IMR-90 (cell line): Measurements from ENCODE around the gene MRM1. TPM values are rescaled to one million over a fixed set of nuclear protein-coding genes. Genes with fewer than 3 reads are reported as not detected.

Experiments used
- ATAC-seq: fragments of 200-7000 bp; cut with Tn5 transposase; 2 replicates; pipeline ENCODE4 v1.9.1; 2020; ENCODE audit warnings: low read depth, mild to moderate bottlenecking, moderate library complexity
- BruUV-seq: library from RNA; stranded (reverse); fragments of 400-500 nt; replicated peaks from 2 replicates; lab custom pipeline; 2021; lab: Mats Ljungman, UMichigan
- CTCF ChIA-PET: fragments of 300-600 bp; formaldehyde crosslinking; extraction: SDS; loops from one replicate; lab custom pipeline; 2021; ENCODE audit warnings: antibody characterized with exemption; lab: Yijun Ruan, JAX
- POLR2A ChIA-PET: fragments of 300-600 bp; sonication (Branson Sonifier 250); formaldehyde crosslinking; loops from one replicate; lab custom pipeline; 2022; ENCODE audit warnings: antibody characterized with exemption; ENCODE audit not compliant: unreplicated experiment; lab: Charles Lee
- DNase-seq: peaks from one replicate; pipeline ENCODE4 v3.0.0; 2013
- H2AFZ ChIP-seq: replicated peaks from 2 replicates; pipeline ENCODE3; 2013; ENCODE audit warnings: low read length, mild to moderate bottlenecking; ENCODE audit not compliant: poor library complexity
- H2AK5ac ChIP-seq: 2 replicates; pipeline ENCODE4 v1.6.1; 2013; ENCODE audit warnings: low read depth, low read length, inconsistent platforms
- H2AK9ac ChIP-seq: replicated peaks from 2 replicates; pipeline ENCODE3; 2013; ENCODE audit warnings: mild to moderate bottlenecking, low read depth, low read length, moderate library complexity; ENCODE audit not compliant: poor library complexity
- H2BK120ac ChIP-seq: 2 replicates; pipeline ENCODE4 v1.6.1; 2013; ENCODE audit warnings: low read depth, low read length, inconsistent platforms
- H2BK15ac ChIP-seq: 3 replicates; pipeline ENCODE4 v1.6.1; 2013; ENCODE audit warnings: low read depth, low read length, inconsistent platforms
- H2BK20ac ChIP-seq: 2 replicates; pipeline ENCODE4 v1.6.1; 2013; ENCODE audit warnings: low read depth, mild to moderate bottlenecking, inconsistent platforms, low read length, moderate library complexity
- H2BK5ac ChIP-seq: 2 replicates; pipeline ENCODE4 v1.6.1; 2013; ENCODE audit warnings: mild to moderate bottlenecking, low read depth, low read length, inconsistent platforms; ENCODE audit not compliant: poor library complexity, severe bottlenecking
- H3K14ac ChIP-seq: replicated peaks from 2 replicates; pipeline ENCODE4 v1.6.1; 2013; ENCODE audit warnings: low read depth, low read length, inconsistent platforms
- H3K18ac ChIP-seq: 2 replicates; pipeline ENCODE4 v1.6.1; 2013; ENCODE audit warnings: low read depth, low read length, control low read depth
- H3K23ac ChIP-seq: 2 replicates; pipeline ENCODE4 v1.6.1; 2013; ENCODE audit warnings: low read depth, low read length, inconsistent platforms
- H3K27ac ChIP-seq: 2 replicates; pipeline ENCODE4 v1.5.1; 2013; ENCODE audit warnings: mild to moderate bottlenecking, control low read depth, low read length; ENCODE audit not compliant: insufficient read depth
- H3K27me3 ChIP-seq: 2 replicates; pipeline ENCODE4 v1.6.1; 2013; ENCODE audit warnings: low read length; ENCODE audit not compliant: control insufficient read depth, insufficient read depth
- H3K36me3 ChIP-seq: 2 replicates; pipeline ENCODE4 v1.6.1; 2013; ENCODE audit warnings: low read length, mixed read lengths; ENCODE audit not compliant: control insufficient read depth, insufficient read depth
- H3K4ac ChIP-seq: 2 replicates; pipeline ENCODE4 v1.6.1; 2013; ENCODE audit warnings: low read depth, low read length, inconsistent platforms
- H3K4me1 ChIP-seq: 2 replicates; pipeline ENCODE4 v1.6.1; 2013; ENCODE audit warnings: low read length, mixed read lengths; ENCODE audit not compliant: control insufficient read depth, insufficient read depth
- H3K4me2 ChIP-seq: 2 replicates; pipeline ENCODE4 v1.6.1; 2013; ENCODE audit warnings: low read depth, mild to moderate bottlenecking, control low read depth, low read length, moderate library complexity
- H3K4me3 ChIP-seq: 2 replicates; pipeline ENCODE4 v1.5.1; 2013; ENCODE audit warnings: low read depth, mild to moderate bottlenecking, control low read depth, low read length, moderate library complexity; ENCODE audit not compliant: insufficient read depth
- H3K56ac ChIP-seq: 2 replicates; pipeline ENCODE4 v1.6.1; 2013; ENCODE audit warnings: low read length, inconsistent platforms; ENCODE audit not compliant: insufficient read depth; ENCODE audit errors: extremely low read depth
- H3K79me1 ChIP-seq, 2 experiments: 2 replicates each; pipeline ENCODE4 v1.6.1; 2013; ENCODE audit warnings: low read length in 2 of 2, inconsistent platforms in 1 of 2, low read depth in 1 of 2
- H3K9ac ChIP-seq: 2 replicates; pipeline ENCODE4 v1.6.1; 2013; ENCODE audit warnings: low read depth, low read length, control low read depth
- H3K9me1 ChIP-seq: 2 replicates; pipeline ENCODE4 v1.6.1; 2013; ENCODE audit warnings: low read length, inconsistent platforms; ENCODE audit not compliant: insufficient read depth
- H3K9me3 ChIP-seq: 2 replicates; pipeline ENCODE4 v1.6.1; 2013; ENCODE audit warnings: low read length; ENCODE audit not compliant: control insufficient read depth, insufficient read depth
- H4K20me1 ChIP-seq: 2 replicates; pipeline ENCODE4 v1.6.1; 2013; ENCODE audit warnings: low read length, inconsistent platforms; ENCODE audit not compliant: insufficient read depth
- H4K5ac ChIP-seq: 2 replicates; pipeline ENCODE4 v1.6.1; 2013; ENCODE audit warnings: mild to moderate bottlenecking, low read depth, low read length, control low read depth
- H4K8ac ChIP-seq, 2 experiments: 2 replicates each; pipeline ENCODE4 v1.6.1; 2013; ENCODE audit warnings: low read depth in 2 of 2, low read length in 2 of 2, control low read depth in 1 of 2, inconsistent platforms in 1 of 2
- H4K91ac ChIP-seq: 2 replicates; pipeline ENCODE4 v1.6.1; 2013; ENCODE audit warnings: low read depth, low read length, inconsistent platforms; ENCODE audit not compliant: insufficient read depth
- BHLHE40 ChIP-seq: fragments of 150-350 bp; IDR thresholded peaks from 2 replicates; pipeline ENCODE4 v1.6.1; 2016; ENCODE audit warnings: mild to moderate bottlenecking, low read depth, low read length
- CEBPB ChIP-seq: IDR thresholded peaks from 2 replicates; pipeline ENCODE4 v1.6.1; 2012; ENCODE audit warnings: low read depth, low read length, improper control_type of control experiment
- CHD1 ChIP-seq: IDR thresholded peaks from 2 replicates; pipeline ENCODE4 v1.6.1; 2012; ENCODE audit warnings: low read depth, low read length, improper control_type of control experiment
- CTCF ChIP-seq: conservative IDR thresholded peaks from 2 replicates; pipeline ENCODE4 v1.5.1; 2012; ENCODE audit warnings: mild to moderate bottlenecking, low read depth, low read length, improper control_type of control experiment
- FOS ChIP-seq: fragments of 150-350 bp; IDR thresholded peaks from 2 replicates; pipeline ENCODE4 v1.6.1; 2016; ENCODE audit warnings: low read depth, low read length
- MAFK ChIP-seq: IDR thresholded peaks from 2 replicates; pipeline ENCODE4 v1.6.1; 2012; ENCODE audit warnings: low read depth, low read length, improper control_type of control experiment
- MAZ ChIP-seq: IDR thresholded peaks from 2 replicates; pipeline ENCODE4 v1.6.1; 2012; ENCODE audit warnings: low read depth, mild to moderate bottlenecking, low read length, improper control_type of control experiment, moderate library complexity, borderline replicate concordance
- MXI1 ChIP-seq: IDR thresholded peaks from 2 replicates; pipeline ENCODE4 v1.6.1; 2012; ENCODE audit warnings: low read depth, mild to moderate bottlenecking, low read length, moderate library complexity, borderline replicate concordance
- NFE2L2 ChIP-seq: fragments of 150-350 bp; IDR thresholded peaks from 2 replicates; pipeline ENCODE4 v1.6.1; 2016; ENCODE audit warnings: low read depth, mild to moderate bottlenecking, low read length
- POLR2A ChIP-seq: IDR thresholded peaks from 2 replicates; pipeline ENCODE4 v1.6.1; 2012; ENCODE audit warnings: mild to moderate bottlenecking, low read depth, low read length
- RAD21 ChIP-seq: IDR thresholded peaks from 2 replicates; pipeline ENCODE4 v1.6.1; 2012; ENCODE audit warnings: low read length, improper control_type of control experiment
- RCOR1 ChIP-seq: IDR thresholded peaks from 2 replicates; pipeline ENCODE4 v1.6.1; 2012; ENCODE audit warnings: mild to moderate bottlenecking, low read length, improper control_type of control experiment; ENCODE audit not compliant: insufficient replicate concordance
- RFX5 ChIP-seq: IDR thresholded peaks from 2 replicates; pipeline ENCODE4 v1.8.0; 2012; ENCODE audit warnings: low read depth, mild to moderate bottlenecking, low read length, moderate library complexity
- SMC3 ChIP-seq: fragments of 150-350 bp; IDR thresholded peaks from 2 replicates; pipeline ENCODE4 v1.6.1; 2016; ENCODE audit warnings: low read depth, mild to moderate bottlenecking, antibody characterized with exemption, low read length, moderate library complexity
- WGBS, 2 experiments: methylation state at CpG; one replicate each; pipeline versions ENCODE4 v1.1.5 to v1.1.7; 2013; ENCODE audit warnings: missing lambda C conversion rate in 2 of 2; ENCODE audit not compliant: insufficient read length in 1 of 2; ENCODE audit errors: extremely low coverage in 2 of 2; 5-methylcytosine and 5-hydroxymethylcytosine counted together
- dilution Hi-C: fragments of 300-500 bp; cut with HindIII; formaldehyde crosslinking; loops from one replicate; pipeline ENCODE4 v1.14.3; 2018; ENCODE audit warnings: low sequenced_read_pairs; ENCODE audit not compliant: unreplicated experiment
- in situ Hi-C: fragments of 300-500 bp; cut with MboI; formaldehyde crosslinking; loops from 3 replicates; pipeline ENCODE4 v1.14.3; 2019; ENCODE audit warnings: low sequenced_read_pairs, inconsistent platforms, mixed read lengths
- intact Hi-C: fragments of 100-400 bp; cut with micrococcal nuclease; formaldehyde crosslinking; loops from 2 replicates; pipeline ENCODE4 v1.10.0; 2022
- polyA plus RNA-seq, 3 experiments: library from polyadenylated mRNA; depleted of rRNA; stranded (reverse); fragments of >200 nt; gene quantifications; 2 replicates each; pipeline ENCODE4 v1.2.3, GENCODE V29; 2012; ENCODE audit warnings: low replicate concordance in 1 of 3
- total RNA-seq: library from RNA; depleted of rRNA; stranded (reverse); fragments of >200 nt; gene quantifications from 2 replicates; pipeline ENCODE4 v1.2.3, GENCODE V29; 2012
- TF ChIP-seq, protein P1 (sequence below): fragments of 150-350 bp; IDR thresholded peaks from 2 replicates; pipeline ENCODE4 v1.6.1; 2016; ENCODE audit warnings: low read depth, mild to moderate bottlenecking, low read length, moderate library complexity, borderline replicate concordance

MRM1 gene
- total and polyA plus RNA-seq, 2 of the 4 experiments (the other 2 are of a cell fraction): 2.2 to 5.3 TPM

DNA sequence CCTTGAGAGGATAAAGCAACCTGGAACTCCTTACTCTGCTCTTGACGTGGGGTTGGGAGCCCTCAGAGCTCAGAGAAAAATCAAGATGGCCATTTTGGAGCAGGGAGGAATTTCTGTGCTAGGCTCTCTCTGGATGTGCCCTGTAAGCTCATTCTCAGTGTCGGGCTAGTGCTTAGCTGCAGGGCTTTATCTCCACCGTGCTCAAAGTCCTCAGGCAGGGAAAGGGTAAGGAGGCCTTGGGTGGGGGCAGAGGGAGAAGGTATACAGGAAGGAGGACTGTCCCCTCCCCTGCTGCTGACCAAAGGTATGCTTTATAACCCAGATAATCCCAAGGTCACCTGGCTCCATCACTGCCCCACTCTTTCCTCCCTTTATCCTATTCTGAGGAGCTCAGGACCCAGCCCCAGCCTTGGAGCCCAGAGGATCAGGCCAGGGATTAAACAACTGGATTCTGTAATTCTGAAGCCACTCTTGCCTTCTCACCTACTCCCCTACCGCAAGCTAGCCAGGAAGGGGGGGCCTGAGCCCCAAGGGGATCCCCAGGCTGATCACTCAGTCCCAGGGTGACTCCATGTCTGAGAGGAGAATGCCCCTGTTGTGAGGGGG, 8.6 kb upstream of the MRM1 start (continued):
- TF ChIP-seq POLR2A: no peak

- Histone ChIP-seq H2AK5ac (no peak overlapping the region), H3K79me1 (peaks cover 12 to 46% of the 10 kb centered on the region in 2 experiments; a peak in 3 of 4 replicates), H3K9me1 (peaks cover 28% of the 10 kb centered on the region), H3K14ac (no peak overlapping the region), H3K4me1 (peaks cover 5% of the 10 kb centered on the region), H4K20me1 (peaks cover 9% of the 10 kb centered on the region; the same call in 1 of the 2 replicates), H3K18ac (no peak overlapping the region), H4K91ac (no peak overlapping the region), H2BK120ac (no peak overlapping the region), H3K9ac (no peak overlapping the region), H2AK9ac (no peak overlapping the region), H3K9me3 (no peaks in the 10 kb centered on the region), H3K4ac (no peak overlapping the region), H3K23ac (no peak overlapping the region), H3K27me3 (no peaks in the 10 kb centered on the region), H2AFZ (no peak overlapping the region), H2BK15ac (no peak overlapping the region), H3K56ac (no peak overlapping the region), H4K8ac (no peak overlapping the region), H2BK5ac (no peak overlapping the region), H3K4me3 (no peak overlapping the region), H4K5ac (no peak overlapping the region), H2BK20ac (no peak overlapping the region), H3K36me3 (peaks cover 8% of the 10 kb centered on the region), H3K4me2 (no peak overlapping the region), H3K27ac (no peak overlapping the region)
- ATAC-seq: no peak
- intact Hi-C loops (no loop called here), in situ Hi-C loops (no loop called here), dilution Hi-C loops (no loop called here)
- ChIA-PET CTCF (no interaction called here), POLR2A (no interaction called here)
- DNase-seq: no peak
- WGBS, 2 experiments: 89% methylated on average over 5 of the region's 8 CpGs; no CpG with 5 or more reads in 1 of the 2 experiments
- no TSS peak for BruUV-seq
- TF ChIP-seq FOS (no peak), MXI1 (no peak), SMC3 (no peak), MAZ (no peak), BHLHE40 (no peak), CEBPB (no peak), MAFK (no peak), RFX5 (no peak), CHD1 (no peak), NFE2L2 (no peak), RAD21 (no peak), RCOR1 (no peak), CTCF (no peak)
- TF ChIP-seq, protein P1, sequence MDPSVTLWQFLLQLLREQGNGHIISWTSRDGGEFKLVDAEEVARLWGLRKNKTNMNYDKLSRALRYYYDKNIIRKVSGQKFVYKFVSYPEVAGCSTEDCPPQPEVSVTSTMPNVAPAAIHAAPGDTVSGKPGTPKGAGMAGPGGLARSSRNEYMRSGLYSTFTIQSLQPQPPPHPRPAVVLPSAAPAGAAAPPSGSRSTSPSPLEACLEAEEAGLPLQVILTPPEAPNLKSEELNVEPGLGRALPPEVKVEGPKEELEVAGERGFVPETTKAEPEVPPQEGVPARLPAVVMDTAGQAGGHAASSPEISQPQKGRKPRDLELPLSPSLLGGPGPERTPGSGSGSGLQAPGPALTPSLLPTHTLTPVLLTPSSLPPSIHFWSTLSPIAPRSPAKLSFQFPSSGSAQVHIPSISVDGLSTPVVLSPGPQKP: no peak
Measured at GRCh38 chr17:36593656-36594316, 7.6 kb upstream of the MRM1 start.
